Inferior parietal cortex (tissue), 1 donor: ENCODE measurements around the gene ITGB5.

ENCODE experiments used
- DNase-seq: peaks from one replicate; pipeline ENCODE4 v3.0.0-alpha.2; 2016; ENCODE audit errors: extremely low spot score

The ITGB5 gene

DNA sequence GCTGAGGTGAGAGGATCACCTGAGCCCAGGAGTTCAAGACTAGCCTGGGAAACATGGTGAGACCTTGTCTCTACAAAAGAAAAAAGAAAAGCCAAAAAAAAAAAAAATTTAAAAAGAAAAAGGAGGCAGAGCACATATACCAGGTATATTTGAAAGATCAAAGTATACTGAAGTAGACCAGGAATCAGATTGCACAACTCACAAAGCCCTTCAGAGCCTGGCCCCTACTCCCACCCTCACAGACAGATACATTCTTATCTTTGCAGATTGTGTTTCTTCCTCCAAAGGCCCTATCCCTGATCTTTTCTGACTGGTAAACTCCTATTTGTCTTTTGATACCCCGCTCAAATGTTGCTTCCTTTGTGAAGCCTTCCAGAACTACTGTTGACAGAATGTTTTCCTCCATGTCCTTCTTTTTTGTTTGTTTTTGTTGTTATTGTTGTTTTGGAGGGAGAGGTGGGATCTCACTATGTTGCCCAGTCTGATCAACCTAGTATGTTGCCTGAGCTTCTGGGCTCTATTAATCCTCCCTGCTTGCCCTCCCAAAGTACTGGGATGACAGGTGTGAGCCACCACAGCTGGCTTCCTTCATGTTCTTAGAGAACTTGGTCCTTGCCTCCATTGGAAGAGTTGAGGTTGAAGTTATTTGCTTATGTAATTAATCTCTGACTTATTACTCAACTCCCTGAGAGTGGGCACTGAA, 9.8 kb upstream of the ITGB5 start:
- DNase-seq = no peak

DNA sequence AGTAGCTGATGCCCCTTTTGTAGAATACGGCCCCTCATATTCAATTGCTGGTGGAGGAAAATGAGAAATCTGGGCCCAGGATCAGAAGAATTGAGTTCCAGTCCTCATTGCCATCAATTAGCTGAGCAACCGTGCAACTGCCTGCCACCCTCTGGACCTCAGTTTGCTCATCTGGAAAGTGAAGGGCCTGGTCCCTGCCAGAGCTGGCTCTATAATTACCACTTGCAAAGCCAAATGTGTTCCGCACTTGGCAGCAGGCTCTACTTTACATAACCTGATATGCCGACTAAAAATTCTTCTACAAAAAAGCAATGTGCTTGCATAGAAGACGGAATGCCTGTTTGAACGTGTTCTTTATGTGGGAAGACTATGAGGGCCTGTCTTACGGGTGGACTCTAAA, 8.6 kb upstream of the ITGB5 start:
- DNase-seq = no peak

DNA sequence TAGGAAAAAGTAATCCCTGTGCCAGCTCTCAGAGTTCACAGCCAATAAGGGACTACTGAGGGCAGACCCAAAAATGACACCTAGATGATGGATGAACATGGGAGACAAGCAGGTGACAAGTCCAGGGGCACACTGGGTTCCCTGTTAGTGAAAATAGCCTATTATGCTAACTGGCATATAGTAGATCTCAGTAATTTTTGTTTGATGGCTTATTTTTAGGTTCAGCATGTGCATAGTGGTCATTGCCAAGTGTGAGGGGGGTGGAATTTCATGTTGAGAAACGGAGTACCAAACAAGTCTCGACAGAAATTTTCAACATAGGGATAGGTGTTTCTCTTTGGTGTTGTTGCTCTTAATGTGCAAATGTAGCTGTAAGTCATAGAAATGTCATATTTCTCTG, 6.4 kb upstream of the ITGB5 start:
- DNase-seq = no peak

DNA sequence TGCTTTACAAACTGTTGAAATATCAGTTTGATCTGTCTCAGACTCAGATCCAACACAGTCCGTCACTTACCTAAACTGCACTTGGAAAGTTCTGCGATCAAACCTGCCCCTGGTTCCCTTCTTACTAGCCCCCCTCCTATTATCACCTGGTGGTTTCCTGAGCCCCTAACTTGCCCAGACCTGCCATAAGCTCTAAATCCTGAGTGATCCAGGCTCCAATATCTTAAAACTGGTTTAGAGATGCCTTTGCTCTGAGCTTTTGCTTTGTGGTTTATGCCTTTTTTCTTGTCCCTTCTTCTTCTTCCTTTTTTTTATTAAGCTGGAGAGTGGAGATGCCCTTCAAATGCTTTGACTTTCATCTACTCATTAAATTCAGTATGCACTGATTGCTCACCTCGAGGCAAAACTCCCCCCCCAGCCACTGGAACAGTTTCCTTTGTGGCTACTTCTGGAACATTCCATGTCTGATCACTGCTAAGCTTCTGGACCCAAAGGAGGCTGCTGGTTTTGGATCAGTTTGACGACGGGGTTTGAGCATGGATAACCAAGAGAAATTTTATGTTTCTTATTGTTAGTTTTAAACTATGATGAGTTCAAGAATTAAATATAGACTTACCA, 3.5 kb upstream of the ITGB5 start:
- DNase-seq = no peak

DNA sequence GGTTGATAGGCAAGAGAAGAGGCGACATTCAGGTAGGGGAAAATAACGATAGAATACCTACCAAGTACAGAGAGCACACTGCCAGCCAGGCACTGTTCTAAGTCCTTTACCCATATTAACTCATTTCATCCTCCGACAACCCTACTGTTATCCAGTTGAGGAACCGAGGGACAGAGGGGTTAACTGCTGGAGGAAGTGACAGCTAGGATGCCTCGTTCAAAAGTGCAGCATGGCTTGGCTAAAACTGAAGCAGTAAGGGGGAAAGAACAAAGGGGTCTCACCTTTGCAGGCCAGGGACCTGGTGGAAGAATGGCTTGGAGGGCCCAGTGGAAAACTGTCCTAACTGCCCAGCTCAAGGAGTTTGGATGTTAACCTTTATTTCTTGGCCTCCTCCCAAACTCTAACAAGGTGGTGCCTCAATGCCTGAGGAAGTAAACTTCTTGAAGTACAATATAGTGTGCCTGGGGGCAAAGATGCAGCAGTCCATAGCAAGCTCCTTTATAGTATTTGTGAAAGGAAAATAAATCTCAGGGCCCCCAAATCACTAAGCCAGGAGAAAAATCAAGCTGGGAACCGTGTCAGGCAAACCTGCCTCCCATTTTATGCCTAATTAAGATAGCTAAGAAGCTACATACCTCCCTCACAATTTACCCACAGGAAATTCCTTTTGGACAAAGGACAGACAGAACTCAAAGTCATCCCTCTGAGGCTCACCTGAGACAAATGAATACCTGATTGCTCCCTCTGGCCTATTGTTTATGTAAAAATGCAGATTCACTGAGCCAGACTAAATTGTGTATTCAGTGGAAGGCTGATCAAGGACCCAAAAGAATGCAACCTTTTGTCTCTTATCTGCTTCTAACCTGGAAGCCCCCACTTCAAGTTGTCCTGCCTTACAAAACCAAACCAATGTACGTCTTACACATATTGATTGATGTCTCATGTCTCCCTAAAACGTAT, 1.6 kb upstream of the ITGB5 start:
- no peak for DNase-seq

DNA sequence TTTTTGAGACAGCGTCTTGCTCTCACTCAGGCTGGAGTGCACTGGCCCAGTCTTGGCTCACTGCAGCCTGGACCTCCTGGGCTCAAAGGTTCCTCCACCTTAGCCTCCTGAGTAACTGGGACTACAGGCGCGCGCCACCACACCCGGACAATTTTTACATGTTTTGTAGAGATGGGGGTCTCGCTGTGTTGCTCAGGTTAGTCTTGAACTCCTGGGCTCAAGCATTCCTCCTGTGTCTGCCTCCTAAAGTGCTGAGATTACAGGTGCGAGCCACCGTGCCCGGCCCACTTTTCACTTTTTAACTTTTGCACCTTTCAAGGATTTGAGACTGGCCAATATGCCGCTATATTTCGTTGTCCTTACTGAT, 750 bp upstream of the ITGB5 start:
- DNase-seq = no peak

DNA sequence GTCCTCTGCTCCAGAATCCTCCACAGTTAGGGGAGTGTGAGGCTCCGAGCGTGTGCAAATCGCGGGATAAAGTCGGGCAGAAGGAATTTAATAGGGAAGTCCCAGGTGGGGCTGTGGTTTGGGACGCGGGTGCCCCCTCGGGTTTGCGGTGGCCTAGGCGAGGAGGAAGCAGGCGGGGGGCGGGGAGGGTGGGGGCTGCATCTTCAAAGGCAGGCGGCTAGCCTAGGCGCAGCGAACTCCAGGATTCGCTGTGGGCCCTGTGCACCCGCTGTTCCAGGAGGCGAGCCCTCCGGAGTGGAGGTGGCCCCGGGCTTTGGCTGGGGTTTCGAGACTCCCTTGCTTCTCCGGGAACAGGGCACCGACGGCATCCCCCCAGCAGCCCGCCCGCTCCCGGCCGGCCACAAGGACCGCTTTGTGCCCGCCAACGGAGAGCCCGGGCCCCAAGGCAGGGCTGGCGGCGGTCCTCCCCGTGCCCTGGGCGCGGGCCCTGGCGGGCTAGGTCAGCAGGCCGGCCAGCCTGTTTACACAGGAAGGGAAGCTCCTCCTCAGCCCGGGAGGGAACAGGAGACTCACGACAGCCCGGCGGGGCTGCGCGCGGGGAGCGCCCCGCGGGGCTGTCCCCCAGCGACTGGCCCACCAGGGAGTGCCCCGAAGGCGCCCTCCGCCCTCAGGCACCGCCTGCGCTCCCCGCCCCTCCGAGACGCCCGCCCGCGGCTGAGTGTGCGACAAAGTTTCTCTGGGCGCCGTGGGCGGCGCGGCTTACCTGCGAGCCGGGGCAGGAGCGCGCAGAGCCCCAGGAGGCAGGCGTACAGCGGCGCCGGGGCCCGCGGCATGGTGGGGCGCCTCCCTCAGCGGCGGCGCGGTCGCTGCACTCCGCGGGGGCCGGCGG, 753 bp downstream of the ITGB5 start:
- DNase-seq = no peak

DNA sequence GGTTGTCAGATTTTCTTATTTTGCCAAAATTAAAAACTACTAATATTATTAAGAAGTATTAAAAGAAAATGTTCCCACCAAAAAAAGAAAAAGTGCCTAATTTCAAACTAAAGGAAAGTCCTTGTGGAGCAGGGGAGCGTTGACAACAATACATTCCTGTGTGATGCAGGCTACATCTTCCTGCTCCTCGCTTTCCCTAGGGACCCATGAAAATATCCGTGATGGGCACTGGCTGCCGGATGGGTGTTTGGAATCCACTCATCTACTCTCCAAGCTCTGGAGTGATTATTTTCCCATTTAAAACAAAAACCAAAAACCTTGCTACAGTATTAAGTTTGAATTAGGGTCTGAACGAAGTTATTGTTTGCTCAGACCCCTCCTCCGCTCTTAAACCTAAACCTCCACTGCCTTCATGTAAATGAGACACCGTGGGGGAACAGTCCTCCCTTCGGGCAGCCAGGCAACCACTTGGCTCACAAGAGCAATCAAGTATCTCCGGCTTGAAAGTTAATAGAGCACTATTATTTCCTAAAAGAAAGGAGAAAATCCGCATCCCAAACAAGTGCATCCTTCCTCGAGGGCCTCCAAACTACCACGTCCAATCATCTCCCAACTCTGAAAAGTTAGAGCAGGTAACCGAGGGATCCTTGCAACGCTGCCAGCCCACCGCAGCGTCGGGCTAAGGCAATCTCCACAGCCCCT, 1.5 kb downstream of the ITGB5 start:
- no peak for DNase-seq

DNA sequence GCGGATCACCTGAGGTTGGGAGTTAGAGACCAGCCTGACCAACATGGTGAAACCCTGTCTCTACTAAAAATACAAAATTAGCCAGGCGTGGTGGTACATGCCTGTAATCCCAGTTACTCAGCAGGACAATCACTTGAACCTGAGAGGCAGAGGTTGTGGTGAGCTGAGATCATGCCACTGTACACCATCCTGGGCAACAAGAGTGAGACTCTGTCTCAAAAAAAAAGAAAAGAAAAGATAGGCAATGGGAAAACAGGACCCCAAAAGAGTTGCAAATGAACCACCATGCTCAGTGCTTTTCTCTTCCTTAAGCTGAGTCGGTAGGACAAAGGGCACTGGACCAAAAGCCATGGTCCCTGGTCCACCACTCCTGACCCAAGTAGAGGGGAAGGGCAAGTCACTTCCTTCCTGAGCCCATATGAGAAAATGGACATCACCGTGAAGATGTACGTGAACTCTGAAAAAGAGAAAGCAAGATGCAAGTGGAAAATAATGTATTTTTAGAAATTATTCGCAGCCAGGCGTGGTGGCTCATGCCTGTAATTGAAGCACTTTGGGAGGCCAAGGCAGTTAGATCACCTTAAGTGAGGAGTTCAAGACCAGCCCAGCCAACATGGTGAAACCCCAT, 2.6 kb downstream of the ITGB5 start:
- DNase-seq = no peak

DNA sequence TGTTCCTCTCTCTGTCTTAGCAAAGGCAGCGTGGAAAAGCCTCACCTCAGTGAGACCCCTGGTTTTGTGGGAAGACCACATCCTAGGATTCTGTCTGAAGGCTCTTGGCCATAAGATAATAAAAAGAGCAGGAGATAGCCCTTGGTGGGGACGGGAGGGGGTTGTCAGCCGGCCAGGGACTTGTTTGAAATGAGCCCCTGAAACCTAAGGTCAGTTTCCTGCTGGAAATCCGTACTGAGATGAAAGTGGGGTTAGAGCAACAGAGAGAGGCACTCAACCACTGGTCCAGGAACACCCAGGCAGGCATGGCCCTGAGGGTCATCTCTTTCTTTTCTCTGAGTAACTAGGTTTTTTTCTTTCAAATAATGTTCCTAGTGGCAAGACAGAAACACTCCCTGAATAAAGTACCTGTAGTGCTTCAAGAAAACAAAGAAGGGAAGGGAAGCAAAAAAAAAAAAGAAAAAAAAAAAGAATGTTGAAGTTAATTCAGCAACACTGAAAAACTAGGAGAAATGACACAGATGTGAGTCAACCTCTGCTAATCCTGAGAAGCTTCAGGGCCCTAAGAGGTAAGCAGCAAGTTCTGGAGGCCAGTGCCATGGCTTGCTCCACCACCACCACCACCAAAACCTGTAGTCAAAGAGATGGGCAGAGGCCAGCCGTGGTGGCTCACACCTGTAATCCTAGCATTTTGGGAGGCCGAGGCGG, 3.2 kb downstream of the ITGB5 start:
- no peak for DNase-seq

DNA sequence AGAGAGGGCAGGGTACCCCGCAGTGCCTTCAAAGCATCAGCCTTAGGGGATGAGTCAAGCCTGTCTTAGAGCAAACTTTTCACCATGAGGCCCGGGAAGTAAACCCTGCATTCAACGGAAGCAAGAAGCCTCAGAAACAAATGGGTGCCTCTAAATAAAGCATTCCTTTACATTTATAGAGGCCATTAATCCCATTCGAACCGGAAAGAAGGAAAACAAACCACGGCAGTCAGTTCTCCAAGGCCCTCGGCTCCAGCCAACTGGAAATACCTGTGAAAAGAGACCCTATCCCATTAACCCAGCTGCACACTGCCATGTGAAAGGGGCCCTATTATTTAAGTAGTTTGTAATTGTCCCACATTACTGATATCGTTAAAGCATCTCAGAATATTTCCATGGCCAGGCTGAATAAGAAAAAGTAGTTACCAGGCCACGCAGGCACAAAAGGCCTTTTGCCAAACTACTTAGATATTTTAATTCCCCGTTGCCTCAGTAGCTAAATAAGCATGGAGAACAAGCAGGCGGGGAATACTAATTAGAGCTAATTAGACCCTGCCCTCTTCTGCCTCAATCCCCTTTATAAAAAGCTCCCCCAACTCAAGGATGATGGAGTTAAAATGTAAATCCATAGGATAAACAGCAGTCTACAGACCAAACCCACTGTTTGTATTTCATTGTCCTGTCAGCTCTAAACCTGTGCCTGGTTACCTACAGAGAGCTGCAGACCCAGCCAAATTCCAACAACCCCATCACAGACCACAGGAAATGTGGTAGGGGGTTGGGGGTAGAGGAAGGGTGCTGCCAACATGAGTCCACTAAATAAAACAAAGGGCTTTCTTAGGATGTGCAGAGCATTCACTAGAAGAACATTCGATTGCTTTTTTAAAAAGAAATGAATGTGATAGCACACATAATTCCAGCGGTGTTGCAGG, 4.1 kb downstream of the ITGB5 start:
- no peak for DNase-seq

DNA sequence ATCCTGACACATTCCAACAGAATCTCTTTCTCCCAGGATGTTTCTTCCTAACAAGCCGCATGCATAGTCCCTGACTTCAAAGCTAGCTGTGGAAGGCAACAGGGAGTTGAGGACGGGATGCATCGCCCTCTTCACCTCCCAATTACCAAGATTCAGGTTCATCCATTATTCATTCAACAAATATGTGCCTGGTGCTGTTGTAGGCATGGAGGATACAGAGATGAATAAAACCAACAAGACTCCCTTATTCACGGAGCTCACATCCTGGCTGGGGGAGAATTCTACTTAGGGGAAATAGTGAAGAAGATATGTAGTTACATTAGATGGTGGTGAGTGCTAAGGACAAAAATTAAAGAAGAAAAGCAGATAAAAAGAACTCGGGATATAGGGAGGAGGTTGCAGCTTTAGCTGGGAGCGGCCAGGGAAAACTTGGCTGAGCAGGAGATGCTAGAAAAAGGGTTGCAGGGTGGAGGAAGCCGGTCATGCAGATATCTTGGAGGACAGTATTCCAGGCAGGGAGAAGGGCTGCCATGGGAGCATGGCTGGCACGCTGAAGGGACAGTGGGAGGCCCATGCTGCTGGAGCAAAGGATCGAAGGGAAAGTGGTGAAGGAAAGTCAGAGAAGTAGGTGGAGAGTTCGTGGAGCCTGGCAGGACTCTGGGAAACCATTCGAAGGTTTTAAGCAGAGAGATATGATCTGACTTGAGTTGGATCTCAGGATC, 5.0 kb downstream of the ITGB5 start:
- DNase-seq = no peak

DNA sequence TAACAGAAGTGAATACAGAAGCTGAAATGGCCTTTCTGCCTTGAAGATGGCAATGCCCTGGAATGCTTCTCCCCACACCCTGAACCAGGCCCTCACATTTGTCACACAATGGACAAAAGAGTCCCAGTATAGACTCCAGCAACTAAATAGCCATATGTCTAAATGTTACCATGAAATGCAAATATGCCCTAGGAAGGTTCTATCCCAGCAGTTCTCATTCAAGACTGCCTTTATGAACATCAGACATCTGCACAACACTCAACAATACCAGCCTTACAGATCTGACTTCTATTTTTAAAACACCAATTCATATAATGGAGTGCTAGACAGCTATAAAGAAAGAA, 7.9 kb downstream of the ITGB5 start:
- DNase-seq = no peak

DNA sequence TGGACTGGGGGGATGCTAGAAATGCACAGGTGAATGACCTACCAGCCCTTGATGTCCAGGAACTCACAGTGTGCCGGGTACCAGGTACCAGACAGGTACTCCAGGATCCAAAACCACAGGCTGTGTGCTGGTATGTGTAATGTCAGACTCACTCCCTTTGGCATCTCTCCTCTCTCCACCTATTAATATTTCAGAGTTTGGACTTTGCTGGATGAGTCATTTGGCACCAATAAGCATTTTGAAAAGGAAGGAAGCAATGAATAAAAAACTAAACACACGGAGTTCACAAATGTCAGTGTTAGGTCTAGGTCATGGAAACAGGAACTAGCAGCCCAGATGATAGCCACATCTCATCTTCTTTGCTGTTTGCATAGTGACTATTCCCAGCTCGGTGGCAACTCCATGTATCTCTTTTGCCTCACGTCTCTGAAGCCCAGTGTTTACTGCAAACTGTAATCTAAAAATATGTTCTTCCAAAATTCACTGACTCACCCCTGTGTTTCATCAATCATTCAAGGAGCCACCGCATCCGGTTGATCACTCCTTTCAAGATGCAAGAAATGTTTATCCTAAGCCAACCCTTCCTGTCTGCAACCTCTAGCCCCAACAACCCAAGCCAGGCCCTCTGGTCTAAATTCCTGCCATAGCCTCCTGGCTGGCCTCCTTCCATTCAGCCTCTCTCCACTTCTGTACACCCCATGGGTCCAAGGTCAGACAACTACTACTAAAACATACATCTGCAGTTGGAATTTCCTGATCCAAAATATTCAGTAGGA, 8.4 kb downstream of the ITGB5 start:
- no peak for DNase-seq

DNA sequence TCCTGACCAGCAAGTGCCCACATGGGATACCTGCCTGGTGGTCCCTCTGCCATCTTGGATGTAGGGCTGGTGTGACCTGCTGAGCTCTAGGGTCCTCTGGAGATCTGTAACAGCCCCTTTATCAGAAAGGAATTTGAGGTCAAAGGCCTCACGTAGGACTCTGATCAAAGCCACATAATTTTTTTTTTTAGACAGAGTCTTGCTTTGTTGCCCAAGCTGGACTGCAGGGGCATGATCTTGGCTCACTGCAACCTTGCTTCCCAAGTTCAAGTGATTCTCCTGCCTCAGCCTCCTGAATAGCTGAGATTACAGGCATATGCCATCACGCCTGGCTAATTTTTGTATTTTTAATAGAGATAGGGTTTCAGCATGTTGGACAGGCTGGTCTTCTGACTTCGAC, 9.5 kb downstream of the ITGB5 start:
- no peak for DNase-seq

DNA sequence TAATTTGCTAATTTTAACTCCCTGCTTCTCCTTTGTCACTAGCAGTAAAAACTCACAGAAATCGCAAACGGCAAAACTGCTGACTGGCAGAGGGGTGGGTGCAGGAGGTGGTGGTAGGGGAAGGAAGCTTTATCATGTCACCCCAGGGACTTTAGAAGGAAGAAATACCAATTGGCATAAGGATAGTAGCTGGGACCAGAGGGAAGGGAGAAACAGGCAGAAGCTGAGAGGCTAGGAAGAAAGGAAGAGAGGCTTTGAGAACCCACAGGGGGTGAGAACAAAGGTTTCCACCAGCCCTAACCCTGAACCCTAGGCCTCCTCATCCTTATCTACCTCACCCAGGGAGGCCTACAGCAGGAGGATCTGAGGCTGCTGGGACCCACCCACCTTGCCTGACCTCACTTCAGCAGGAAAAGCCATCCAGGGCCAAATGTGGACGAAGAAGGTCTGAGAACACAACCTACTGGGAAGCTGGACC, 10.7 kb downstream of the ITGB5 start:
- no peak for DNase-seq

DNA sequence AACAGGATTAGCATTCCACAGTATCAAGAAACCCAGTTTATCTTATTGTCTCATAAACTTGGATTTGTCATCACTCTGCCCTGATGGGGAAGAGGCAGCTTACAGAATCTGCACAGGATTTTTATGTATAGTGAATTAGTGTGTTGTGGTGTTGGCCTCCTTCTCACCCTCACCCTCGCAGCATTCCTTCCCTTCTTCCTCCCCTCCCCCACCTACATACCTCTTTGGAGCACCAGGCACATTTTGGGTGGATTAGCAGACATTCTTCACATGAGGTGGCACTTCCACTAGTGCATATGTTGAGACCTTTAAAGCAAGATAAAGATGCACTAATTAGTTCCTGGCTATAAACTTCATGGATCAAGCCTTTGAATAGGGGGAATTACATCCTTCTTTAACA, 13.9 kb downstream of the ITGB5 start:
- no peak for DNase-seq
